A549 (cell line): ENCODE data around the gene OPCML.

Experiments used
- CTCF ChIP-seq: fragments of >200 bp; sonication (Bioruptor Twin); formaldehyde crosslinking; IDR thresholded peaks from 3 replicates; pipeline ENCODE4 v1.5.1; 2016
- ESRRA ChIP-seq: fragments of 150-350 bp; IDR thresholded peaks from 2 replicates; pipeline ENCODE4 v1.6.1; 2014; ENCODE audit warnings: mild to moderate bottlenecking, low read length, borderline replicate concordance
- HDAC2 ChIP-seq: fragments of 200-600 bp; sonication (generic); IDR thresholded peaks from 2 replicates; pipeline ENCODE4 v1.6.1; 2016

GRCh38 chr11:133530501-133530835 lies 1.8 kb downstream of the OPCML start:
- TF ChIP-seq CTCF (no peak), ESRRA (no peak), HDAC2 (no peak)
